B cell (primary cell): ENCODE data around the gene BCL6B. TPM values are rescaled to one million over a fixed set of nuclear protein-coding genes. Genes with fewer than 3 reads are reported as not detected.
A peak's percentile ranks its signal among the peaks of the same experiment; 100 is the strongest.

ENCODE experiments used
- ATAC-seq: fragments of 200-7000 bp; cut with Tn5 transposase; one replicate; pipeline ENCODE4 v1.10.0; 2021; ENCODE audit warnings: low read depth, mild to moderate bottlenecking, moderate number of reproducible peaks, moderate library complexity
- CTCF ChIA-PET: fragments of 350-600 bp; sonication (Branson Sonifier 250); formaldehyde crosslinking; loops from one replicate; lab custom pipeline; 2021; ENCODE audit warnings: antibody characterized with exemption, inconsistent platforms; lab: Charles Lee
- POLR2A ChIA-PET: fragments of 350-600 bp; sonication (Branson Sonifier 250); formaldehyde crosslinking; loops from one replicate; lab custom pipeline; 2021; ENCODE audit warnings: antibody characterized with exemption; lab: Charles Lee
- DNase-seq: peaks from one replicate; pipeline ENCODE4 v3.0.0; 2013
- H2AFZ ChIP-seq: 2 replicates; pipeline ENCODE4 v1.6.1; 2012; ENCODE audit warnings: mild to moderate bottlenecking, low read depth, low read length; ENCODE audit not compliant: insufficient read depth, poor library complexity, severe bottlenecking
- H3K27ac ChIP-seq, 2 donors: 1 replicate in 1 of 2; 2 replicates in 1 of 2; pipeline ENCODE4 v1.5.1; 2012 to 2013; ENCODE audit warnings: low read length in 2 of 2, mild to moderate bottlenecking in 2 of 2, moderate library complexity in 1 of 2
- H3K27me3 ChIP-seq, 4 experiments: fragments of 200-600 bp in 1 of 4; sonication (generic) in 1 of 4; replicated peaks in 1 of 4; 1 replicate in 2 of 4; 2 replicates in 2 of 4; pipeline versions ENCODE4 v1.6.1 to v1.7.0; 2013 to 2016; ENCODE audit warnings: low read length in 3 of 4, mild to moderate bottlenecking in 2 of 4, mixed read lengths in 1 of 4, moderate library complexity in 1 of 4; ENCODE audit not compliant: insufficient read depth in 4 of 4, control insufficient read depth in 3 of 4; ENCODE audit errors: control extremely low read depth in 1 of 4
- H3K36me3 ChIP-seq, 2 experiments: replicated peaks in 1 of 2; 1 replicate in 1 of 2; 2 replicates in 1 of 2; pipeline versions ENCODE4 v1.6.1 to v1.7.1; 2013; ENCODE audit warnings: low read length in 1 of 2; ENCODE audit not compliant: insufficient read depth in 2 of 2, control insufficient read depth in 1 of 2; ENCODE audit errors: control extremely low read depth in 1 of 2, extremely low read depth in 1 of 2
- H3K4me1 ChIP-seq, 2 donors: fragments of 200-600 bp in 1 of 2; sonication (generic) in 1 of 2; 1 replicate in 1 of 2; 2 replicates in 1 of 2; pipeline versions ENCODE4 v1.5.1 to v1.6.1; 2013 to 2017; ENCODE audit warnings: low read length in 2 of 2; ENCODE audit not compliant: control insufficient read depth in 2 of 2, insufficient read depth in 2 of 2
- H3K4me2 ChIP-seq: replicated peaks from 2 replicates; pipeline ENCODE3; 2012; ENCODE audit warnings: mild to moderate bottlenecking, low read depth, low read length; ENCODE audit not compliant: poor library complexity, severe bottlenecking
- H3K4me3 ChIP-seq, 5 experiments: fragments of 200-600 bp in 1 of 5; sonication (generic) in 1 of 5; 1 replicate in 3 of 5; 2 replicates in 2 of 5; pipeline versions ENCODE4 v1.5.1 to v1.7.0; 2011 to 2016; ENCODE audit warnings: low read length in 4 of 5, mild to moderate bottlenecking in 4 of 5, low read depth in 2 of 5, control low read depth in 1 of 5, moderate library complexity in 1 of 5; ENCODE audit not compliant: insufficient read depth in 1 of 5; ENCODE audit errors: control extremely low read depth in 1 of 5, extremely low read depth in 1 of 5
- H3K79me2 ChIP-seq: fragments of 200-600 bp; sonication (generic); one replicate; pipeline ENCODE4 v1.6.0; 2016; ENCODE audit warnings: low read length; ENCODE audit not compliant: control insufficient read depth, insufficient read depth
- H3K9ac ChIP-seq: fragments of 200-600 bp; sonication (generic); 2 replicates; pipeline ENCODE4 v1.6.1; 2017; ENCODE audit warnings: mild to moderate bottlenecking, low read length, moderate library complexity
- H3K9me3 ChIP-seq, 3 donors: one replicate each; pipeline versions ENCODE4 v1.6.1 to v1.7.1; 2013; ENCODE audit warnings: low read length in 2 of 3; ENCODE audit not compliant: control insufficient read depth in 2 of 3, insufficient read depth in 1 of 3; ENCODE audit errors: control extremely low read depth in 1 of 3
- H4K20me1 ChIP-seq: 2 replicates; pipeline ENCODE4 v1.6.0; 2012; ENCODE audit warnings: mild to moderate bottlenecking, low read length; ENCODE audit not compliant: insufficient read depth, control insufficient read depth, poor library complexity, severe bottlenecking
- H3K27ac Mint-ChIP-seq: one replicate; pipeline ENCODE4 v1.8.0; 2021; ENCODE audit warnings: mixed read lengths
- H3K27me3 Mint-ChIP-seq: one replicate; pipeline ENCODE4 v1.8.0; 2021; ENCODE audit warnings: mixed read lengths
- H3K4me1 Mint-ChIP-seq: one replicate; pipeline ENCODE4 v1.8.0; 2021; ENCODE audit warnings: mixed read lengths
- H3K4me3 Mint-ChIP-seq: one replicate; pipeline ENCODE4 v1.8.0; 2021; ENCODE audit warnings: mixed read lengths
- H3K9me3 Mint-ChIP-seq: one replicate; pipeline ENCODE4 v1.8.0; 2022; ENCODE audit warnings: mixed read lengths; ENCODE audit not compliant: insufficient read depth
- EZH2 ChIP-seq: IDR thresholded peaks from 2 replicates; pipeline ENCODE4 v1.6.1; 2012; ENCODE audit warnings: borderline replicate concordance, low read depth, mild to moderate bottlenecking, moderate library complexity, low read length; ENCODE audit not compliant: insufficient read depth, poor library complexity, severe bottlenecking
- WGBS: methylation state at CpG from one replicate; pipeline ENCODE4 v1.1.5; 2013; ENCODE audit warnings: missing lambda C conversion rate; ENCODE audit not compliant: insufficient coverage; 5-methylcytosine and 5-hydroxymethylcytosine counted together
- intact Hi-C: fragments of 100-400 bp; cut with micrococcal nuclease; formaldehyde crosslinking; loops from one replicate; pipeline ENCODE4 v1.10.0; 2022
- polyA plus RNA-seq: library from polyadenylated mRNA; depleted of rRNA; stranded (reverse); fragments of >200 nt; gene quantifications from 2 replicates; pipeline ENCODE4 v1.2.3, GENCODE V29; 2012
- total RNA-seq, 2 donors: library from RNA; stranded (reverse); fragments of 120-200 nt in 1 of 2; gene quantifications; 1 replicate in 1 of 2; 2 replicates in 1 of 2; pipeline versions ENCODE4 v1.2.3 to v1.2.4, GENCODE V29; 2013 to 2022
- TF ChIP-seq, protein P1 (sequence below): fragments of 200-600 bp; IDR thresholded peaks from one replicate; pipeline ENCODE4 v1.8.0; 2022; ENCODE audit warnings: antibody characterized with exemption, mild to moderate bottlenecking

The BCL6B gene
- total and polyA plus RNA-seq, 2 donors (not counting 1 experiment from before 2014, with no cell fraction given): 0.25 to 0.34 TPM

DNA sequence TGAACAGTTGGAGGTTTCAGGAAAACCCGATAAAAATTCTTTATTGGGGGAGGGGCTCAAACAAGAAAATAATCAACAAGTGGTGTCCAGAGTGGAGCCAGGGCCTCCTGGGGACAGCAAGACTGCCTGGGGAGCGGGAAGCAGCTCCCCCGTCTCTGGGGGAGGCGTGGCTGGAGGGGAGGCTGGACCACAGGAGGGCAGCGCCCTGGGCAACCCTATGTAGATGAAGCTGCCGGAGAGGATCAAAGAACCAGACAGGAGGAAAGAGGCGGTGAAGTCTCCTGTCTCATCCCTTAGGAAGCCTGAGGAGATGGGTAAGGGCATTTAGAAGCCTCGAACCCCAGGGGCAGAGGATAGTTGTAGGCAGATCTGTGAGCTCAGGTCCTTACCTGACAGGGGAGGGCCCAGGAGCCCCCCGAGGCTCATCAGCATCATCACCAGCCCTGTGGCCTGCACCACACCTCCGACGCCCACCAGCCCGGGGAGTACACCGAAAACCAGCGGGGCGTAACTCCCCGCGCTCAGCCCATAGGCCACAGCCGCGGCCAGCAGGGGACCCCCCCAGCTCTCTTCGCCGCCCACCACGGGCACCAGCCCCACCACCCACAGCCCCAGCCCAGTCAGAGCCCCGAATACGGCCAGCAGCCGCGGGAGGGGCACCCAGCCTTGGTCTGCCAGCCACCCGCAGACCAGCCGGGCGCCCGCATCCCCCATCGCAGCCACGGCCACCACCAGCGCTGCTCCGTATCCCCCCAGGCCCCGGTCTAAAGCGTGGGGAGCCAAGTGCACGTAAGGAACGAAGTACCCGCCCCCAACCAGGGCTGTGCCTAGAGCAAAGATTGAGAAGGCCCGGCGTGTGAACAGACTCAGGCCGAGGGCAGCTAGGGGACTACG lies 19.0 kb downstream of the BCL6B start:
- POLR2A ChIA-PET: interaction anchor here (0.6 to 0.9 kb wide), 4 partner anchors 11 to 131 kb away, joined by 3 to 6 read pairs (median 3); no protein-coding TSS in a partner anchor
- H3K9me3 ChIP-seq: peaks cover 0 to 8% (median 0%) of the 10 kb centered on the region in 3 donors
- H4K20me1 ChIP-seq: no peaks in the 10 kb centered on the region
- CTCF ChIA-PET: interaction anchor here (0.7 to 14.5 kb wide), 6 partner anchors 10 to 127 kb away, joined by 3 to 584 read pairs (median 4); no protein-coding TSS in a partner anchor
- Mint-ChIP-seq H3K27ac (peak overlapping the region; percentile 85), H3K27me3 (no peaks in the 10 kb centered on the region), H3K9me3 (no peaks in the 10 kb centered on the region), H3K4me1 (peaks cover 51% of the 10 kb centered on the region), H3K4me3 (peak overlapping the region; percentile 86)
- no peak for ATAC-seq
- peaks cover 36 to 51% of the 10 kb centered on the region in 2 donors for H3K4me1 ChIP-seq
- peaks cover under 1% of the 10 kb centered on the region for H3K79me2 ChIP-seq
- peaks cover 0 to 4% (median 0%) of the 10 kb centered on the region in 4 experiments for H3K27me3 ChIP-seq
- peak overlapping the region; percentile 73 for H2AFZ ChIP-seq
- H3K4me2 ChIP-seq: peak overlapping the region; percentile 99
- H3K4me3 ChIP-seq: peak overlapping the region in 4 of 5 experiments; percentile 46 to 77 (median 65)
- intact Hi-C loops: loop anchor here (10.0 kb wide), 1 partner anchor 543 kb away; the partner anchor contains the start of gene MPDU1
- peak overlapping the region; percentile 76 for H3K9ac ChIP-seq
- peak; percentile 68 for DNase-seq
- H3K36me3 ChIP-seq: peaks cover 0 to 2% of the 10 kb centered on the region in 2 experiments
- TF ChIP-seq, protein P1, sequence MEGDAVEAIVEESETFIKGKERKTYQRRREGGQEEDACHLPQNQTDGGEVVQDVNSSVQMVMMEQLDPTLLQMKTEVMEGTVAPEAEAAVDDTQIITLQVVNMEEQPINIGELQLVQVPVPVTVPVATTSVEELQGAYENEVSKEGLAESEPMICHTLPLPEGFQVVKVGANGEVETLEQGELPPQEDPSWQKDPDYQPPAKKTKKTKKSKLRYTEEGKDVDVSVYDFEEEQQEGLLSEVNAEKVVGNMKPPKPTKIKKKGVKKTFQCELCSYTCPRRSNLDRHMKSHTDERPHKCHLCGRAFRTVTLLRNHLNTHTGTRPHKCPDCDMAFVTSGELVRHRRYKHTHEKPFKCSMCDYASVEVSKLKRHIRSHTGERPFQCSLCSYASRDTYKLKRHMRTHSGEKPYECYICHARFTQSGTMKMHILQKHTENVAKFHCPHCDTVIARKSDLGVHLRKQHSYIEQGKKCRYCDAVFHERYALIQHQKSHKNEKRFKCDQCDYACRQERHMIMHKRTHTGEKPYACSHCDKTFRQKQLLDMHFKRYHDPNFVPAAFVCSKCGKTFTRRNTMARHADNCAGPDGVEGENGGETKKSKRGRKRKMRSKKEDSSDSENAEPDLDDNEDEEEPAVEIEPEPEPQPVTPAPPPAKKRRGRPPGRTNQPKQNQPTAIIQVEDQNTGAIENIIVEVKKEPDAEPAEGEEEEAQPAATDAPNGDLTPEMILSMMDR: no peak
- TF ChIP-seq EZH2: no peak
- H3K27ac ChIP-seq: peak overlapping the region; percentile 24 to 74
- WGBS: 21% methylated on average over 42 of the region's 43 CpGs
